Vagina (tissue), 2 donors: ENCODE data around the gene TOX2.

Experiments used
- POLR2A ChIP-seq, 2 donors: fragments of 450-650 bp; IDR thresholded peaks; one replicate each; pipeline ENCODE4 v1.6.1; 2017; ENCODE audit warnings: antibody characterized with exemption in 2 of 2, mild to moderate bottlenecking in 2 of 2, moderate library complexity in 2 of 2
- TF ChIP-seq, protein P1 (sequence below), 3 experiments: fragments of 450-650 bp in 2 of 3; fragments of 200-600 bp in 1 of 3; sonication (generic) in 1 of 3; IDR thresholded peaks; one replicate each; pipeline ENCODE4 v1.5.1; 2017 to 2019; ENCODE audit warnings: antibody characterized with exemption in 3 of 3, mild to moderate bottlenecking in 2 of 3, moderate library complexity in 2 of 3

DNA sequence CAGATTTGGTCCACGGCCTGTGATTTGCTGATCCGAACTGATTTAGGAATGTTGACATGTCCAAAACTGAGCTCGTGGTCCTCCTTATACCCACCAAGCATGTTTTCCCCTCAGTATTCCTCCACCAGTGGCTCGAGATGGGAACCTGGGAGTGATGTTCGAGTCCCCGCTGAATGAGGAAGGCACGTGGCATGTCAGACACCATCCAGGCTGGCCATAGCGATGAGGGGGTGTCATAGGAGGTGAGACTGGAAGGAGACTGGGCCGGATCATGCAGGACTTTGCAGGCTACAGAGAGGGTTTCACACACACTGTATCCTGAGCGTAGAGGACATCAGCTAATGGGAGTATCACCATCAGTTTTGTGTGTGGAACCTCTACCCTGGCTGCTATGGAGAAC, 78.2 kb downstream of the TOX2 start:
- TF ChIP-seq, protein P1, sequence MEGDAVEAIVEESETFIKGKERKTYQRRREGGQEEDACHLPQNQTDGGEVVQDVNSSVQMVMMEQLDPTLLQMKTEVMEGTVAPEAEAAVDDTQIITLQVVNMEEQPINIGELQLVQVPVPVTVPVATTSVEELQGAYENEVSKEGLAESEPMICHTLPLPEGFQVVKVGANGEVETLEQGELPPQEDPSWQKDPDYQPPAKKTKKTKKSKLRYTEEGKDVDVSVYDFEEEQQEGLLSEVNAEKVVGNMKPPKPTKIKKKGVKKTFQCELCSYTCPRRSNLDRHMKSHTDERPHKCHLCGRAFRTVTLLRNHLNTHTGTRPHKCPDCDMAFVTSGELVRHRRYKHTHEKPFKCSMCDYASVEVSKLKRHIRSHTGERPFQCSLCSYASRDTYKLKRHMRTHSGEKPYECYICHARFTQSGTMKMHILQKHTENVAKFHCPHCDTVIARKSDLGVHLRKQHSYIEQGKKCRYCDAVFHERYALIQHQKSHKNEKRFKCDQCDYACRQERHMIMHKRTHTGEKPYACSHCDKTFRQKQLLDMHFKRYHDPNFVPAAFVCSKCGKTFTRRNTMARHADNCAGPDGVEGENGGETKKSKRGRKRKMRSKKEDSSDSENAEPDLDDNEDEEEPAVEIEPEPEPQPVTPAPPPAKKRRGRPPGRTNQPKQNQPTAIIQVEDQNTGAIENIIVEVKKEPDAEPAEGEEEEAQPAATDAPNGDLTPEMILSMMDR (IDR thresholded peaks at IDR 0.05), result no peak
- no peak for TF ChIP-seq POLR2A (IDR thresholded peaks at IDR 0.05)
